HepG2 (cell line): ENCODE data around the gene NID2. TPM values are rescaled to one million over a fixed set of nuclear protein-coding genes. Genes with fewer than 3 reads are reported as not detected.

Source experiments
- ATAC-seq: fragments of 200-7000 bp; cut with Tn5 transposase; 3 replicates; pipeline ENCODE4 v1.9.1; 2020; ENCODE audit warnings: mild to moderate bottlenecking, moderate library complexity
- BruUV-seq: library from RNA; stranded (reverse); fragments of 400-500 nt; replicated peaks from 2 replicates; lab custom pipeline; 2021; lab: Mats Ljungman, UMichigan
- CTCF ChIA-PET: fragments of 300-600 bp; formaldehyde crosslinking; extraction: SDS; loops from one replicate; lab custom pipeline; 2021; ENCODE audit warnings: low total read pairs, inconsistent platforms, low intra/inter-chr PET ratio; lab: Yijun Ruan, JAX
- POLR2A ChIA-PET: fragments of 350-600 bp; sonication (Branson Sonifier 250); formaldehyde crosslinking; loops from one replicate; lab custom pipeline; 2020; ENCODE audit warnings: antibody characterized with exemption, inconsistent platforms; lab: Yijun Ruan, JAX
- DNase-seq: peaks from one replicate; pipeline ENCODE4 v3.0.0-alpha.2; 2015; ENCODE audit warnings: low spot score
- FAIRE-seq: peaks from 3 replicates; lab custom pipeline; 2011; peaks lifted over from hg19 to GRCh38; lab: Jason Lieb, UNC
- H2AFZ ChIP-seq: one replicate; pipeline ENCODE4 v1.6.1; 2011; ENCODE audit warnings: low read length, inconsistent platforms
- H3K27ac ChIP-seq: fragments of 300-600 bp; 3 replicates; pipeline ENCODE4 v1.8.0; 2011; ENCODE audit warnings: mixed run types, mild to moderate bottlenecking, mixed read lengths, low read length, inconsistent platforms; ENCODE audit not compliant: insufficient read depth; ENCODE audit errors: extremely low read length
- H3K27me3 ChIP-seq, 2 experiments: fragments of 200-600 bp in 1 of 2; 2 replicates in 1 of 2; 3 replicates in 1 of 2; pipeline versions ENCODE4 v1.6.0 to v1.8.0; 2011; ENCODE audit warnings: low read length in 2 of 2, mild to moderate bottlenecking in 2 of 2, moderate library complexity in 2 of 2, inconsistent platforms in 1 of 2; ENCODE audit not compliant: insufficient read depth in 2 of 2, control insufficient read depth in 1 of 2
- H3K36me3 ChIP-seq, 2 experiments: fragments of 200-600 bp in 1 of 2; replicated peaks in 1 of 2; 2 replicates in 1 of 2; 3 replicates in 1 of 2; pipeline versions ENCODE4 v1.5.1 to v1.8.0; 2011; ENCODE audit warnings: low read length in 2 of 2, inconsistent platforms in 1 of 2; ENCODE audit not compliant: insufficient read depth in 2 of 2, control insufficient read depth in 1 of 2
- H3K4me1 ChIP-seq: 2 replicates; pipeline ENCODE4 v1.5.1; 2012; ENCODE audit warnings: low read length, inconsistent platforms; ENCODE audit not compliant: insufficient read depth
- H3K4me2 ChIP-seq: 2 replicates; pipeline ENCODE4 v1.6.0; 2011; ENCODE audit warnings: low read depth, low read length, inconsistent platforms
- H3K4me3 ChIP-seq, 3 experiments: fragments of 200-600 bp in 1 of 3; sonication (generic), shearing (Covaris generic) in 1 of 3; replicated peaks in 1 of 3; 2 replicates each; pipeline ENCODE4 v1.5.1; 2011 to 2016; ENCODE audit warnings: low read length in 3 of 3, inconsistent platforms in 2 of 3, low read depth in 2 of 3, mild to moderate bottlenecking in 2 of 3, control low read depth in 1 of 3, mixed read lengths in 1 of 3; ENCODE audit not compliant: insufficient read depth in 1 of 3
- H3K79me2 ChIP-seq: one replicate; pipeline ENCODE4 v1.6.1; 2011; ENCODE audit warnings: low read length, inconsistent platforms; ENCODE audit not compliant: insufficient read depth
- H3K9ac ChIP-seq: 2 replicates; pipeline ENCODE4 v1.6.0; 2011; ENCODE audit warnings: mild to moderate bottlenecking, low read depth, low read length, inconsistent platforms; ENCODE audit not compliant: insufficient read depth
- H3K9me3 ChIP-seq: 2 replicates; pipeline ENCODE4 v1.5.1; 2012; ENCODE audit warnings: mild to moderate bottlenecking, low read length
- H4K20me1 ChIP-seq: 2 replicates; pipeline ENCODE4 v1.6.0; 2011; ENCODE audit warnings: inconsistent platforms, mild to moderate bottlenecking, low read length, moderate library complexity; ENCODE audit not compliant: insufficient read depth
- EEA1 ChIP-seq: sonication (generic); formaldehyde crosslinking; IDR thresholded peaks from 2 replicates; pipeline ENCODE4 v1.5.1; 2020; ENCODE audit warnings: mild to moderate bottlenecking, missing genetic modification reagents, borderline replicate concordance
- HMG20A ChIP-seq: IDR thresholded peaks from 2 replicates; pipeline ENCODE4 v1.6.1; 2016; ENCODE audit warnings: borderline replicate concordance
- KAT2B ChIP-seq: fragments of 150-350 bp; IDR thresholded peaks from 2 replicates; pipeline ENCODE4 v1.6.1; 2014; ENCODE audit warnings: low read depth, low read length, borderline replicate concordance
- KAT8 ChIP-seq: IDR thresholded peaks from 2 replicates; pipeline ENCODE4 v1.6.1; 2016; ENCODE audit warnings: missing genetic modification reagents, missing compliant biosample characterization
- MTA3 ChIP-seq: sonication (generic); formaldehyde crosslinking; IDR thresholded peaks from 2 replicates; pipeline ENCODE4 v1.4.0; 2020; ENCODE audit warnings: missing genetic modification reagents
- U2AF2 ChIP-seq: fragments of 200-400 bp; formaldehyde crosslinking; IDR thresholded peaks from 2 replicates; pipeline ENCODE4 v1.6.1; 2017; ENCODE audit warnings: low read depth, mild to moderate bottlenecking, low read length
- ZNF143 ChIP-seq: sonication (generic); formaldehyde crosslinking; IDR thresholded peaks from 2 replicates; pipeline ENCODE4 v1.4.0; 2020; ENCODE audit warnings: missing genetic modification reagents
- ZNF670 ChIP-seq: sonication (generic); formaldehyde crosslinking; IDR thresholded peaks from 2 replicates; pipeline ENCODE4 v1.8.0; 2022; ENCODE audit warnings: mild to moderate bottlenecking, missing genetic modification reagents, borderline replicate concordance
- ZNF749 ChIP-seq: sonication (generic); formaldehyde crosslinking; IDR thresholded peaks from 2 replicates; pipeline ENCODE4 v1.8.0; 2022; ENCODE audit warnings: mild to moderate bottlenecking, missing genetic modification reagents, moderate library complexity, borderline replicate concordance
- WGBS: methylation state at CpG from one replicate; pipeline ENCODE4 v1.1.6; 2017; ENCODE audit warnings: low lambda C conversion rate; 5-methylcytosine and 5-hydroxymethylcytosine counted together
- in situ Hi-C: cut with HindIII; loops from 2 replicates; pipeline ENCODE4 v1.10.0; 2017; ENCODE audit warnings: low pct_unique_long_range_greater_than_20kb; ENCODE audit not compliant: extremely low pct_ligation_motif_present
- intact Hi-C: fragments of 100-400 bp; cut with micrococcal nuclease; formaldehyde crosslinking; loops from one replicate; pipeline ENCODE4 v1.10.0; 2022; ENCODE audit not compliant: unreplicated experiment
- polyA plus RNA-seq, 8 experiments: library from polyadenylated mRNA; depleted of rRNA in 3 of 8; stranded (reverse) in 7 of 8; unstranded in 1 of 8; fragments of >200 nt; fragmentation: Illumina TruSeq in 4 of 8; extraction: Trizol in 4 of 8; gene quantifications; 2 replicates each; pipeline versions ENCODE4 v1.2.1 to v1.2.3, GENCODE V29; 2011 to 2016; ENCODE audit warnings: low read depth in 4 of 8, missing spikeins in 1 of 8, mixed read lengths in 1 of 8; ENCODE audit not compliant: insufficient read depth in 1 of 8
- total RNA-seq, 5 experiments: library from RNA; depleted of rRNA; stranded (reverse); fragments of >200 nt; fragmentation: Illumina TruSeq; extraction: Trizol; gene quantifications; 2 replicates each; pipeline ENCODE4 v1.2.3, GENCODE V29; 2016; ENCODE audit warnings: low read depth in 1 of 5
- TF ChIP-seq, protein P1 (sequence below), 2 experiments: sonication (generic) in 1 of 2; formaldehyde crosslinking in 1 of 2; IDR thresholded peaks; 2 replicates each; pipeline versions ENCODE4 v1.4.0 to v1.6.1; 2018 to 2020; ENCODE audit warnings: missing genetic modification reagents in 2 of 2, borderline replicate concordance in 1 of 2, low read depth in 1 of 2, mild to moderate bottlenecking in 1 of 2, missing biosample characterization in 1 of 2
- TF ChIP-seq, protein P2 (sequence below): sonication (generic); formaldehyde crosslinking; IDR thresholded peaks from 2 replicates; pipeline ENCODE4 v1.8.1; 2023; ENCODE audit warnings: mild to moderate bottlenecking, moderate library complexity, missing genetic modification reagents
- TF ChIP-seq, protein P3 (sequence below): sonication (generic); formaldehyde crosslinking; conservative IDR thresholded peaks from 2 replicates; pipeline ENCODE4 v1.4.0; 2020; ENCODE audit warnings: missing genetic modification reagents
- TF ChIP-seq, protein P4 (sequence below): sonication (generic); formaldehyde crosslinking; IDR thresholded peaks from 2 replicates; pipeline ENCODE4 v1.9.0; 2021; ENCODE audit warnings: missing genetic modification reagents, borderline replicate concordance
- TF ChIP-seq, protein P5 (sequence below): sonication (generic); formaldehyde crosslinking; IDR thresholded peaks from 2 replicates; pipeline ENCODE4 v1.4.0; 2020; ENCODE audit warnings: missing genetic modification reagents
- TF ChIP-seq, protein P6 (sequence below): sonication (generic); formaldehyde crosslinking; IDR thresholded peaks from 2 replicates; pipeline ENCODE4 v1.9.0; 2022; ENCODE audit warnings: low read depth, missing genetic modification reagents

NID2 gene
- total and polyA plus RNA-seq, 2 of the 13 experiments (the other 11 are each of a cell fraction or from before 2014, with no cell fraction given), result 0.11 TPM; not detected in 1

DNA sequence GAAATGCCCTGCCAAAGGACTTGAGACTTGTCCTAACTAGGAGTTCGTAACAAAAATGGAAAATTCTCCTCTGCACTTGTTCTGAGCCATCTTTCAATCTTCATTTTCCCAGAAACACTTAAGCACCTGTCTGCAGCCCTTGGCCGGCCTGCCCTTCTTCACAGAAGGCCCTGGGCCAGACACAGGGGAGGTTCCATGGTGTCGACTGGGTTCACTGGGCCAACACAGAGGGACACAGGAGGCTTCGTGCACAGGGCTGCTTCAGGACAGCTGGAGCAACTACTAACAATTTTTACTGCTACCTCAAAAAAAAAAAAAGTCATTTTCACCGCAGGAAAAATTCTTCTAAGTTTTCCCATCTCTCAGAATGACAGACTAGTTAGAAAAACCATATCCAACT, 19.6 kb downstream of the NID2 start:
- ChIA-PET POLR2A (no interaction called here), CTCF (no interaction called here)
- WGBS, result 39% methylated on average over 5 of the region's 5 CpGs
- intact Hi-C loops (no loop called here), in situ Hi-C loops (no loop called here)
- Histone ChIP-seq H3K9me3 (no peaks in the 10 kb centered on the region), H3K9ac (no peak overlapping the region), H3K4me1 (peaks cover 13% of the 10 kb centered on the region), H2AFZ (no peak overlapping the region), H3K4me3 (no peak overlapping the region), H3K27ac (no peak overlapping the region), H3K36me3 (no peaks in the 10 kb centered on the region), H3K79me2 (no peaks in the 10 kb centered on the region), H4K20me1 (no peaks in the 10 kb centered on the region), H3K4me2 (no peak overlapping the region), H3K27me3 (peaks cover 0 to 16% of the 10 kb centered on the region in 2 experiments; a peak in 3 of 5 replicates)
- ATAC-seq (no peak), DNase-seq (no peak), FAIRE-seq (no peak)
- no TSS peak for BruUV-seq
- TF ChIP-seq EEA1 (CRISPR knock-in tag) (no peak), ZNF143 (CRISPR knock-in tag) (no peak), KAT2B (no peak), U2AF2 (no peak), ZNF749 (CRISPR knock-in tag) (no peak), HMG20A (CRISPR knock-in tag) (no peak), ZNF670 (CRISPR knock-in tag) (no peak), MTA3 (CRISPR knock-in tag) (no peak), KAT8 (CRISPR knock-in tag) (no peak)
- TF ChIP-seq, protein P1, sequence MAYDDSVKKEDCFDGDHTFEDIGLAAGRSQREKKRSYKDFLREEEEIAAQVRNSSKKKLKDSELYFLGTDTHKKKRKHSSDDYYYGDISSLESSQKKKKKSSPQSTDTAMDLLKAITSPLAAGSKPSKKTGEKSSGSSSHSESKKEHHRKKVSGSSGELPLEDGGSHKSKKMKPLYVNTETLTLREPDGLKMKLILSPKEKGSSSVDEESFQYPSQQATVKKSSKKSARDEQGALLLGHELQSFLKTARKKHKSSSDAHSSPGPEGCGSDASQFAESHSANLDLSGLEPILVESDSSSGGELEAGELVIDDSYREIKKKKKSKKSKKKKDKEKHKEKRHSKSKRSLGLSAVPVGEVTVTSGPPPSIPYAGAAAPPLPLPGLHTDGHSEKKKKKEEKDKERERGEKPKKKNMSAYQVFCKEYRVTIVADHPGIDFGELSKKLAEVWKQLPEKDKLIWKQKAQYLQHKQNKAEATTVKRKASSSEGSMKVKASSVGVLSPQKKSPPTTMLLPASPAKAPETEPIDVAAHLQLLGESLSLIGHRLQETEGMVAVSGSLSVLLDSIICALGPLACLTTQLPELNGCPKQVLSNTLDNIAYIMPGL (CRISPR knock-in tag; IDR thresholded peaks at IDR 0.05; ENCODE audit: borderline replicate concordance in 1 of 2, low read depth in 1 of 2), result no peak
- TF ChIP-seq, protein P2, sequence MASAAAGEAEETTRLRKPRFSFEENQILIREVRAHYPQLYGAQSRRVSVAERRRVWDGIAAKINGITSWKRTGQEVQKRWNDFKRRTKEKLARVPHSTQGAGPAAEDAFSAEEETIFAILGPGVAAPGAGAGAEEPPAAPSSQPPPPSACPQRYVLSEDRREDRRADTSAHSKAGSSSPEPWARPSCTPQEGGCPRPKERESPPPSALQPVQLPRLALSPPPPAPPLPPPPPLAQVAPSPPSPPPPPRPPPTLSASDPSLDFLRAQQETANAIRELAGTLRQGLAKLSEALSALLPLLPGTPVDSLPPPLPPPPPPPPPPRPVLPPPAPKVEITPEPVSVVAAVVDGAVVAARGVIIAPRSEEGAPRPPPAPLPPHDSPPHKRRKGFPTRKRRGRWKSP (CRISPR knock-in tag), result no peak
- TF ChIP-seq, protein P3, sequence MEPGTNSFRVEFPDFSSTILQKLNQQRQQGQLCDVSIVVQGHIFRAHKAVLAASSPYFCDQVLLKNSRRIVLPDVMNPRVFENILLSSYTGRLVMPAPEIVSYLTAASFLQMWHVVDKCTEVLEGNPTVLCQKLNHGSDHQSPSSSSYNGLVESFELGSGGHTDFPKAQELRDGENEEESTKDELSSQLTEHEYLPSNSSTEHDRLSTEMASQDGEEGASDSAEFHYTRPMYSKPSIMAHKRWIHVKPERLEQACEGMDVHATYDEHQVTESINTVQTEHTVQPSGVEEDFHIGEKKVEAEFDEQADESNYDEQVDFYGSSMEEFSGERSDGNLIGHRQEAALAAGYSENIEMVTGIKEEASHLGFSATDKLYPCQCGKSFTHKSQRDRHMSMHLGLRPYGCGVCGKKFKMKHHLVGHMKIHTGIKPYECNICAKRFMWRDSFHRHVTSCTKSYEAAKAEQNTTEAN (CRISPR knock-in tag), result no peak
- TF ChIP-seq, protein P4, sequence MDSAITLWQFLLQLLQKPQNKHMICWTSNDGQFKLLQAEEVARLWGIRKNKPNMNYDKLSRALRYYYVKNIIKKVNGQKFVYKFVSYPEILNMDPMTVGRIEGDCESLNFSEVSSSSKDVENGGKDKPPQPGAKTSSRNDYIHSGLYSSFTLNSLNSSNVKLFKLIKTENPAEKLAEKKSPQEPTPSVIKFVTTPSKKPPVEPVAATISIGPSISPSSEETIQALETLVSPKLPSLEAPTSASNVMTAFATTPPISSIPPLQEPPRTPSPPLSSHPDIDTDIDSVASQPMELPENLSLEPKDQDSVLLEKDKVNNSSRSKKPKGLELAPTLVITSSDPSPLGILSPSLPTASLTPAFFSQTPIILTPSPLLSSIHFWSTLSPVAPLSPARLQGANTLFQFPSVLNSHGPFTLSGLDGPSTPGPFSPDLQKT (CRISPR knock-in tag), result no peak
- TF ChIP-seq, protein P5, sequence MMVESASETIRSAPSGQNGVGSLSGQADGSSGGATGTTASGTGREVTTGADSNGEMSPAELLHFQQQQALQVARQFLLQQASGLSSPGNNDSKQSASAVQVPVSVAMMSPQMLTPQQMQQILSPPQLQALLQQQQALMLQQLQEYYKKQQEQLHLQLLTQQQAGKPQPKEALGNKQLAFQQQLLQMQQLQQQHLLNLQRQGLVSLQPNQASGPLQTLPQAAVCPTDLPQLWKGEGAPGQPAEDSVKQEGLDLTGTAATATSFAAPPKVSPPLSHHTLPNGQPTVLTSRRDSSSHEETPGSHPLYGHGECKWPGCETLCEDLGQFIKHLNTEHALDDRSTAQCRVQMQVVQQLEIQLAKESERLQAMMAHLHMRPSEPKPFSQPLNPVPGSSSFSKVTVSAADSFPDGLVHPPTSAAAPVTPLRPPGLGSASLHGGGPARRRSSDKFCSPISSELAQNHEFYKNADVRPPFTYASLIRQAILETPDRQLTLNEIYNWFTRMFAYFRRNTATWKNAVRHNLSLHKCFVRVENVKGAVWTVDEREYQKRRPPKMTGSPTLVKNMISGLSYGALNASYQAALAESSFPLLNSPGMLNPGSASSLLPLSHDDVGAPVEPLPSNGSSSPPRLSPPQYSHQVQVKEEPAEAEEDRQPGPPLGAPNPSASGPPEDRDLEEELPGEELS (CRISPR knock-in tag), result no peak
- TF ChIP-seq, protein P6, sequence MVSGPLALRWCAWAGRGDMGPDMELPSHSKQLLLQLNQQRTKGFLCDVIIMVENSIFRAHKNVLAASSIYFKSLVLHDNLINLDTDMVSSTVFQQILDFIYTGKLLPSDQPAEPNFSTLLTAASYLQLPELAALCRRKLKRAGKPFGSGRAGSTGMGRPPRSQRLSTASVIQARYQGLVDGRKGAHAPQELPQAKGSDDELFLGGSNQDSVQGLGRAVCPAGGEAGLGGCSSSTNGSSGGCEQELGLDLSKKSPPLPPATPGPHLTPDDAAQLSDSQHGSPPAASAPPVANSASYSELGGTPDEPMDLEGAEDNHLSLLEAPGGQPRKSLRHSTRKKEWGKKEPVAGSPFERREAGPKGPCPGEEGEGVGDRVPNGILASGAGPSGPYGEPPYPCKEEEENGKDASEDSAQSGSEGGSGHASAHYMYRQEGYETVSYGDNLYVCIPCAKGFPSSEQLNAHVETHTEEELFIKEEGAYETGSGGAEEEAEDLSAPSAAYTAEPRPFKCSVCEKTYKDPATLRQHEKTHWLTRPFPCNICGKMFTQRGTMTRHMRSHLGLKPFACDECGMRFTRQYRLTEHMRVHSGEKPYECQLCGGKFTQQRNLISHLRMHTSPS (CRISPR knock-in tag), result no peak
